Measurements from ENCODE around the gene MAD2L1BP.

GRCh38 chr6:43588194-43588593 lies 47.4 kb upstream of the MAD2L1BP start:
- TF ChIP-seq EZH2phosphoT487 (IDR thresholded peaks at IDR 0.05; ENCODE audit: borderline replicate concordance, low read depth, low read length), result no peak
- TF ChIP-seq CTCF (conservative IDR thresholded peaks at IDR 0.05; ENCODE audit: low read length), result no peak

Data from OCI-LY7 (cell line).